Measurements from ENCODE around the gene EDNRB.
"Not testable (repeated sequence)": the region's sequence is repeated elsewhere in the genome, so short reads cannot be mapped to it uniquely, and the experiment has no call there.

EDNRB gene

GRCh38 chr13:77894743-77895142 is 23.9 kb downstream of the EDNRB start:
- no peak for DNase-seq

GRCh38 chr13:77893066-77893465 is 25.6 kb downstream of the EDNRB start:
- no peak for DNase-seq

GRCh38 chr13:77892491-77892890 is 26.1 kb downstream of the EDNRB start:
- DNase-seq = no peak

- peak; percentile 31 to 37 for DNase-seq
These were observed 27.1 kb downstream of the EDNRB start for GRCh38 chr13:77891486-77891885.

GRCh38 chr13:77891041-77891440 is 27.6 kb downstream of the EDNRB start:
- no peak for DNase-seq

- DNase-seq = no peak
These were observed 35.3 kb downstream of the EDNRB start for GRCh38 chr13:77883328-77883727.

- DNase-seq = no peak
These were observed 40.4 kb downstream of the EDNRB start for GRCh38 chr13:77878190-77878589.

- no peak for DNase-seq
These were observed 42.5 kb downstream of the EDNRB start for GRCh38 chr13:77876176-77876575.

GRCh38 chr13:77874406-77874805 is 44.2 kb downstream of the EDNRB start:
- no peak for DNase-seq

- no peak for DNase-seq
These were observed 45.6 kb downstream of the EDNRB start for GRCh38 chr13:77872995-77873394.

GRCh38 chr13:77871596-77871995 is 47.0 kb downstream of the EDNRB start:
- DNase-seq = no peak

GRCh38 chr13:77868717-77869116 is 49.9 kb downstream of the EDNRB start:
- no peak for DNase-seq

GRCh38 chr13:77866971-77867370 is 51.7 kb downstream of the EDNRB start:
- DNase-seq = no peak

- DNase-seq = no peak
These were observed 53.0 kb downstream of the EDNRB start for GRCh38 chr13:77865622-77866021.

- peak; percentile 23 to 36 for DNase-seq
These were observed 55.5 kb downstream of the EDNRB start for GRCh38 chr13:77863144-77863543.

GRCh38 chr13:77861741-77862140 is 56.9 kb downstream of the EDNRB start:
- DNase-seq = peak; percentile 31 to 59

GRCh38 chr13:77860507-77860981 is 58.1 kb downstream of the EDNRB start:
- DNase-seq = peak in 1 of 2 donors; percentile 20

- DNase-seq = no peak
These were observed 59.2 kb downstream of the EDNRB start for GRCh38 chr13:77859450-77859849.

GRCh38 chr13:77857531-77858209 is 61.0 kb downstream of the EDNRB start:
- DNase-seq = no peak

GRCh38 chr13:77853703-77854102 is 64.9 kb downstream of the EDNRB start:
- no peak for DNase-seq

- DNase-seq = not testable (repeated sequence)
These were observed 70.6 kb downstream of the EDNRB start for GRCh38 chr13:77848050-77848449.

GRCh38 chr13:77846173-77846572 is 72.5 kb downstream of the EDNRB start:
- peak; percentile 20 to 47 for DNase-seq

Measured in inflammatory macrophage treated with lipopolysaccharide for 1 hour (primary cell).